Ureter (tissue), 1 donor: Measurements from ENCODE around the gene DNAH10. TPM values are rescaled to one million over a fixed set of nuclear protein-coding genes. Genes with fewer than 3 reads are reported as not detected.

Source experiments
- DNase-seq: peaks from one replicate; pipeline ENCODE4 v3.0.0-alpha.2; 2020; ENCODE audit warnings: low spot score
- total RNA-seq: library from RNA; stranded (reverse); gene quantifications from one replicate; pipeline ENCODE4 v1.2.4, GENCODE V29; 2023
- donor health status: DM: yes; HTN: yes; CAD: no.

DNAH10 gene
- total RNA-seq, 1 donor from 2014 or later, result 0.60 TPM

DNA sequence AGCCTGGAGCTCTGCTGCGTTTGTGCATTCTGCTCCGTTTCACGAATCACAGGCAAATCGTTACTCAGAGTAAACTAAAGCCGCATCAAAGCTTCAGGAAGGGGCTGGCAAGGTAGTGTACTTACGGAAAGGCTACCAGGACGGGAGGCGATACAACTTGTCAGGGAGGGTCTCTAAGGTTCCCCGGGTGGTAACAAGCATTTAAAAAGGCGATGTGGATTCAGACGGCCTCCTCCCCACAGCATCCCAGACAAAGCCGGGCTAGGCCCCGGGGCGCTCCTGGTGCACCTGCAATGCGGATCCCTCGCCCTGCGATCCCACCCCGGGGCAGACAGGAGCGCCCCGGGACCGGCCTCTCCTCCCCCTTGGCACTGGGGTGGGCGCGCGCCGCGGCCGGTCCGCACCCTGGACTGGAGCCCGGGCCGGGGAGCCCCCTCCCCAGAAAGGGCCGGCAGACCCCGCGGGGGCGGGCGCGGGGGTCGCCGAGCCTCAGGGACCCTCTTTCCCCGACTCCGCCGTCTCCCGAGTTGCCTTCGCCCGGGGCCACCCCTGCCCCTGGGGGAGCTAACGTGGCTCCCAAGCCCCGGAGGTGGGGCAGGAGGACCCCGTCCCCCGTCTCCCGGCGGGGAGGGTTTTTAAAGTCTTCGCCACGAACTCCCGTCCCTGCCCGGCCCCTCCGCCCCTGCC lies 209.8 kb downstream of the DNAH10 start:
- DNase-seq, result peak; percentile 51

DNA sequence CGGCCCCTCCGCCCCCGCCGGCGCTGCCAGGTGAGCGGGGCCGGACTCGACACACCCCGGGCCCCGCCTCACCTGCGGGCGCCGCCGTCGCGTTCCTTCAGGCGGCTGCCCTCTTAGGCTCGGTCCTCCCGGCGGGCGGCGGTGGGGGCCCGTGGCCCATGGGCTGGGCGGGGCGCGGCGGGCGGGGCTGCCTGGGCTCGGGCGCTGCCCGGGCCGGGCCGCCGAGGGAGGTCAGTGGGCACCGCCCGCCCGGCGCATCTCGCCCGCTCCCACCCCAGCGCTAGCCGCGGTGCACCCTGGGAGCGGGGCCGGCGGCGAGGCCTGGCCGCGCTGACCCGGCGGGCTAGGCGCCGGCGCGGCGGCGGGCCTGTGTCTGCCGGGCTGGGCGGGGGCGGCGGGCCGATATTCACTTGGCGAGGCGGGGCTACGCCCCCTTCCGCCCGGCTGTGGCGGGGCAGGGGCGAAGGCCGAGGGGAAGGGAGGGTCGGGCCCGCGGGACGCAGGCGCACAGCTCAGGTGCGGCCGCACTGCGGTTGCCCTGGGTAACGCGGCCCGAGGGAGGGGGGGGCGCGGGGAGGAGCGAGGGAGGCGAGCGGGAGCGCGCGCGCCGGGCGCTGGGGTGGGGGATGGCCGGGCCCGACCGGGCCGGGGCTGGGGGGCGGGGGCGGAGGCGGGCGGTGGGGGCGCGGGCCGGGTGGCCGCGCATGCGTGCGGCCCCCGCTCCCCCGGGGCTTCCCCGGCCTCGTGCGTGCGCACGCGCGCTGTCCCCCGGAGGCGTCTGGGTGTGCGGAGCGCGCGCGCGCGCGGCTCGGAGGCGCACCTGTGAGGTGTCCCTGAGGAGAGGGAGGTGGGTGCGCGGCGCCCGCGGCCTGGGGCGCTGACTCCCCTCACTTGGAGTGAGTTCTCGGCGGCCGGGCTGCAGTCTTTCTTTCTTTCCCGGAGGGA lies 210.6 kb downstream of the DNAH10 start, which contains the start of the genes CCDC92 and ZNF664:
Gene CCDC92, minus strand, starts transcription at position 375 of the 945 bp plus-strand sequence. CDS start 28,526 bp downstream, outside the sequence.
Gene ZNF664, plus strand, starts transcription at position 759 of the 945 bp plus-strand sequence. CDS start 38,930 bp downstream, outside the sequence.
- DNase-seq, result peak; percentile 91

DNA sequence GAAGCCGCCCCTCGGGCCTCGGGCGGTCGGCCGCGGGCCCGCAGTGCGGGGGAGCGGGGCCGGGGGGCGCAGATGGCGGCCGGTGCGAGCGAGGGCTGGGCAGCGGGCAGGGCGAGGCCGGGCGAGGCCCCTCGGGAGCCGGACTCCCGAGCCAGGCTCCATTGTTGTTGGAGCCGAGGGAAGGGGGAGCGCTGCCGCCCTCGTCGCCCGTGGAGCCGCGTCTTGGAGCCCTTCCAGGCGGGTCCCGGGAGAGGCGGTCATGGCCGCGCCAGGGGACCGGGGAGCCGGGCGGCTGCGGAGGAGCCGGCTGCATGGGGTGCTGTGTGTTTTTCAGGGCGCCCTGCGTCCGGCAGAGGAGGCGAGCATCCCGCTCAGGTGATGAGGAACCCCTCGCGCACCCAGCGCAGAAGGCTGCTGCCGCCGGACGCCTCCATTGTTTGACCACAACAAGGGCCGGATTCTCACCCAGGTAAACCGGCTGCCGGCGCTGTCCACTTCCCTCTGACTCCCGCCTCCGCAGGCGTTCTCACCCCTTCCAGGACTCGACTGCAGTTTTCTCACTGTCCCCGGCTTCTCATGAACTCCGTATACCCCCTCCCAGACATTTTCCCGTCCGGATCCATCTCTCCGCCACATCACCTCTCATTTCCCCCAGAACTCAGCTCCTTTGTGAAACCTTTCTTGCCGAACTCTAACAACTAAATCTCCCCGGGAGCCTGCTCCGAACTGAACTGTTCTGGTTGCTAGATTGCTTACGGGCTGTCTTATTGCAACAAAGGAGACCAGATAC lies 211.6 kb downstream of the DNAH10 start:
- DNase-seq, result peak; percentile 57

DNA sequence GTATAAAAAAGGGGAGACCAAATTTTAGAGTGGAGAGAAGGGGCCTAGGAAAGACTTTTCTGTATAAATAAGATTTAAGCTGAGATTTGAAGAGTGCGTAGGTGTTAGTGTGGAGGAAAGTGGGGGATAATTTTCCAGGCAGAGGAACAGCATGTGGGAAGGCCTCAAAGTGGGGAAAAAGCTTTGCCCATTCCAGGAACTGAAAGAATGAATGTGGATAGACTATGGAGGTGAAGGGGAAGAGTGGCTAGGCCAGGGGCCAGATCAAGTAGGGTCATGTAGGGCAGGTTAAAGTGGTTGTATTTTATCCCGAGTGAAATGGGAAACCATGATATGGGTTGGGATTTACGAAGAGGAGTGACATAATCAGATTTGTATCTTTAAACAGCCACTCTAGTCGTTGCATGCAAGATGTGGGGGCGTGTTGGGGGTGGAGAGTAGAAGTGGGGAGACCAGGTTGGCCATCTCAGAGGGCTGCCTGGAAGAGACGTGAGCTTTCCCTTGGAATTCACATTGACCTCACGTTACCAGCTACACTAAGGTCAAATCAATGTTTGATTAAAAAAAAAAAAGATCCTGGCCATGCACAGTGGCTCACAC lies 214.2 kb downstream of the DNAH10 start:
- DNase-seq, result no peak

DNA sequence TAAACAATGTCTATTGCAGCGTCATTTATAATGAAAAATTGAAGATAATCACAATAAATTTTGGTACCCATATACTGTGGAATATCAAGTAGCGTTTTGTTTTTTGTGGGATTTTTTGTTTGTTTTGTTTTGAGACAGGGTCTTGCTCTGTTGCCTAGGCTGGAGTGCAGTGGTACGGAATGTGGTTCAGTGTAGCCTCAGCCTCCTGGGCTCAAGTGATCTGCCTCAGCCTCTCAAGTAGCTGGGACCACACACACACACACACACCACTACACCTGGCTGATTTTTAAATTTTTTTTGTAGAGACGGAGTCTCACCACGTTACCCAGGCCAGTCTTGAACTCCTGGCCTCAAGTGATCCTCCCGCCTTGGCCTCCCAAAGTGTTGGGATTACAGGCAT lies 217.5 kb downstream of the DNAH10 start:
- DNase-seq, result no peak

DNA sequence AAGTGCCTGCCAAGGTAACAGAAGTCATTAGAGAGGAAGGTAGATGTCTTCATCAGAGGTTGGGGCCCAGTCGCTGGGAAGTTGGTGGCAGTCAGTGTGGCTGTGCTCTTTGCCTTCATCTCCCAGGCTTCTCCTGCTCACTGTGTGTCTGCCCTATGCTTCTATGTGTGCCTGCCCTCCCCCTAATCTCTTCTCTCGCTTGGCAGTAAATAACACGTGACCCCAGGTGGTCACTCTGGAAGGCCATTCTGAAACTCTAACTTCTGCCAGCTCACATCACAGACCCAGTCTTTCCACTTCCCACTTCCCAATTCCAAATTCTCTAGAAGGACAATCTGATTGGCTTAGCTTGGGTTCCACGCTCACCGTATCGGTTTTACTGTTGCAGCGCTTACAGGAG lies 220.2 kb downstream of the DNAH10 start:
- DNase-seq, result no peak

DNA sequence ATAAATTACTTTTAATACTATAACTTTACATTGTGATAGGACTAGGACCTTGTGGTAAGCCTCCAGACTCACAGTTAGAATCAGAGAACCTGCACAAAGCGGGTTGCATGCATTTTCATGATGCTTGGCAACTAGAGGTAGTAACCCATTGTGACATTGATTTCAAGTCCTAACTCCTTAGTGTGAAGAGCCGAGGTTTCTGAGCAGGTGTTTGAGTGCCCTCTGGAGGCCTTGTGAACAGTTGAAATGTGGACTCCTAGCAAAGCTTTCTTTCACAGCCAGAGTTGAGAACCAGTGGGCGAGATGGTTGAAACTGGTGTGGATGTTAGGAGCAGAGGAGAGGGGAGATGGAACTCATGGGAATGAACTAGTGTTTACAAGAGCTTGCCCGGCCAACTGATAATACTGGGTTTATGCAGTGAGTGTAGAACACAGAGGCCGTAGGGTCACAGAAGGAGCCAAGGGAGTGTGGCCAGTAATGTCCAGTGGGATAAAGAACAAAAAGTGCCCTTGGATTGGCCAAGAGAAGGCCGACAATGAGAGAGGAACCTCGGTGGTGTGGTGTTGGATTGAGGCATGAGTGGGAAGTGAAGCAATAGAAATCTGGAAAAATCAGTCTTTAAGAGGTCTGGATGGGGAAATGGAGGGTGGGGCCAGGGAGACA lies 221.9 kb downstream of the DNAH10 start:
- peak; percentile 54 for DNase-seq

DNA sequence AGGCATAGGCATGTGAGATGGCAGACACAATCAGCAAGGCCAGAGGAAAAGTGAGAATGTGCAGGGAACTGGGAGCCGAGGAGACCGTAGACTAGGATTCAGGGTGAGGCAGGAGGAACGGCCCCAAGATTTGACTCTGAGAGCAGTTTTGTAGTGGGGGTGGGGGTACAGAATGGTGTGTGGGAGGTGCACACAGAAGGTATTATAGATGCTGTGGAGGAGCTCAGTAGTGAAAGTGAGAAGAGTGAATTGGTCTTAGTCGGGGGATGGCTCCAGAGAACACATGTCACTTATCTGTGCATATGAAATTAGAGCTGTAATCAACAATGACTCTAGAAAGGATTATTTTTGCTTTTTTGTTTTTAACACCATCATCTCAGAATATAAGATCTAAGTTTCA lies 222.8 kb downstream of the DNAH10 start:
- DNase-seq, result no peak

Other genes starting within 250 kb of the DNAH10 start
- gene RILPL1, start 228.6 kb upstream of the DNAH10 start, total RNA-seq, result 20.2 TPM
- 261 TPM for gene TMED2, start 177.7 kb upstream of the DNAH10 start, total RNA-seq
- 36.8 TPM for gene DDX55, start 160.2 kb upstream of the DNAH10 start, total RNA-seq
- gene EIF2B1, start 128.6 kb upstream of the DNAH10 start, total RNA-seq, result 58.0 TPM
- gene GTF2H3, start 128.5 kb upstream of the DNAH10 start, total RNA-seq, result 44.1 TPM
- 16.8 TPM for gene TCTN2, start 91.2 kb upstream of the DNAH10 start, total RNA-seq
- gene ATP6V0A2, start 49.9 kb upstream of the DNAH10 start, total RNA-seq, result 32.7 TPM
- gene CCDC92, start 210.5 kb downstream of the DNAH10 start, total RNA-seq, result 31.9 TPM
- 90.5 TPM for gene ZNF664, start 210.9 kb downstream of the DNAH10 start, total RNA-seq